Upper lobe of right lung (tissue), 1 donor: Measurements from ENCODE around the gene TBC1D22B. TPM values are rescaled to one million over a fixed set of nuclear protein-coding genes. Genes with fewer than 3 reads are reported as not detected.

ENCODE experiments used
- ATAC-seq: fragments of 200-7000 bp; cut with Tn5 transposase; one replicate; pipeline ENCODE4 v1.9.1; 2020; ENCODE audit warnings: mild to moderate bottlenecking, moderate library complexity
- DNase-seq: peaks from one replicate; pipeline ENCODE4 v3.0.0-alpha.2; 2020
- H3K27ac ChIP-seq: fragments of 200-600 bp; one replicate; pipeline ENCODE4 v1.8.0; 2022
- H3K27me3 ChIP-seq: fragments of 200-600 bp; one replicate; pipeline ENCODE4 v1.8.0; 2022; ENCODE audit warnings: mild to moderate bottlenecking
- H3K36me3 ChIP-seq: fragments of 200-600 bp; one replicate; pipeline ENCODE4 v1.8.0; 2022
- H3K4me1 ChIP-seq: fragments of 200-600 bp; one replicate; pipeline ENCODE4 v1.8.0; 2022
- H3K4me3 ChIP-seq: fragments of 200-600 bp; one replicate; pipeline ENCODE4 v1.8.0; 2022; ENCODE audit warnings: mild to moderate bottlenecking
- H3K9me3 ChIP-seq: fragments of 200-600 bp; one replicate; pipeline ENCODE4 v1.8.0; 2022
- intact Hi-C: fragments of 100-400 bp; cut with DNase I; formaldehyde crosslinking; loops from one replicate; pipeline ENCODE4 v1.11.0; 2022
- total RNA-seq: library from RNA; stranded (reverse); fragmentation: NEBNext Ultra II Directional; extraction: Animal tissue kit (Norgen Biotek cat#: 25700); gene quantifications from one replicate; pipeline ENCODE4 v1.2.1, GENCODE V29; 2021
- TF ChIP-seq, protein P1 (sequence below): fragments of 200-600 bp; IDR thresholded peaks from one replicate; pipeline ENCODE4 v1.8.0; 2022; ENCODE audit warnings: antibody characterized with exemption
- donor health status: DM: no; HTN: yes; CAD: no; lungs with severe emphysema.

The TBC1D22B gene
- total RNA-seq, 1 donor from 2014 or later = 12.4 TPM

DNA sequence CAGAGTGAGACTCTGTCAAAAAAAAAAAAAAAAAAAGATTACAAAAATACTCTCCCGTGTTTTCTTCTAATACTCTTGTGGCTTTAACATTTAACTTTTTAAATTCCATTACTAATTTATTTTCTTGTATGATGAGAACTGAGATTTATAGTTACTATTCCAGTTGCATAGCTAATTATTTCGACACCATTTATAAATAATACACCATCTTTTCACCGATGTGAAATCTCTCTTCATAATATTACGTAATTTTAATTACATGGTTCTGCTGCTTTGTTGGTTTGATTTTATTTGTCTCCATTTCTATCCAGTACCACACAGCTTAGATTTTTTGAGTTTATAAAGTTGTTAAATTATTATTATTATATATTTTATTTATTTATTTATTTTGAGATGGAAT lies 42.4 kb downstream of the TBC1D22B start:
- ATAC-seq = no peak
- Histone ChIP-seq H3K27ac (no peak overlapping the region), H3K36me3 (peaks cover 68% of the 10 kb centered on the region), H3K4me3 (no peak overlapping the region), H3K9me3 (no peaks in the 10 kb centered on the region), H3K27me3 (no peaks in the 10 kb centered on the region), H3K4me1 (no peaks in the 10 kb centered on the region)
- TF ChIP-seq, protein P1, sequence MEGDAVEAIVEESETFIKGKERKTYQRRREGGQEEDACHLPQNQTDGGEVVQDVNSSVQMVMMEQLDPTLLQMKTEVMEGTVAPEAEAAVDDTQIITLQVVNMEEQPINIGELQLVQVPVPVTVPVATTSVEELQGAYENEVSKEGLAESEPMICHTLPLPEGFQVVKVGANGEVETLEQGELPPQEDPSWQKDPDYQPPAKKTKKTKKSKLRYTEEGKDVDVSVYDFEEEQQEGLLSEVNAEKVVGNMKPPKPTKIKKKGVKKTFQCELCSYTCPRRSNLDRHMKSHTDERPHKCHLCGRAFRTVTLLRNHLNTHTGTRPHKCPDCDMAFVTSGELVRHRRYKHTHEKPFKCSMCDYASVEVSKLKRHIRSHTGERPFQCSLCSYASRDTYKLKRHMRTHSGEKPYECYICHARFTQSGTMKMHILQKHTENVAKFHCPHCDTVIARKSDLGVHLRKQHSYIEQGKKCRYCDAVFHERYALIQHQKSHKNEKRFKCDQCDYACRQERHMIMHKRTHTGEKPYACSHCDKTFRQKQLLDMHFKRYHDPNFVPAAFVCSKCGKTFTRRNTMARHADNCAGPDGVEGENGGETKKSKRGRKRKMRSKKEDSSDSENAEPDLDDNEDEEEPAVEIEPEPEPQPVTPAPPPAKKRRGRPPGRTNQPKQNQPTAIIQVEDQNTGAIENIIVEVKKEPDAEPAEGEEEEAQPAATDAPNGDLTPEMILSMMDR = no peak
- intact Hi-C loops = no loop called here
- DNase-seq = no peak

DNA sequence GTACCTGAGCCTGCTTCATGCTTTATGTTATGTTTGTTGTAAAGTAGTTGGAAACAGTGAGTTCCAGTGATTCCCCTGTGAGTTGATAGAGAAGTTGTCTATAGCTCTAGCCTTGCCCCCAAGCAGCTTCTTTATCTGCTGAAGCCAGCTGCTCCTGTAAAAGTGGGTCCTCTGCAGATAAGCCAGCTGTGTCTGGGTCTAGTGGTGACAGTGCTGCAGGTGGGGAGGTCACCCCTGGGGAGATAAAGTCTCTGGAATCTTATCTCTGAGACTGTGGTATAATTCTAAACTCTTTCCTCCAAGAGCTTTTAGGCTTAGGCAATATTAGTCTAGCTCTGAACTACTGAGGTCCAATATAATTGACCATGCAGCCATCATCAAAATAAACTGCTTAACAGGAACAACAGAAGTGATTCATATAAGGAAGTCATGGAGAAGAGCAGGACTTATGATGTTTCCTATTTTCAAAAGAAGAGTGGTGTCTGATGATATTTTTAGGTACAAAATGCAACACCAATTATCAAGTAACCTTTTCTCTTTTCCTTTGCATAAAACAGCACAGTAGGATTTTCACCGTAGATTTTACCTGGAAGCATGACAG lies 44.6 kb downstream of the TBC1D22B start:
- H3K36me3 ChIP-seq = peaks cover 50% of the 10 kb centered on the region
- no peak overlapping the region for H3K27ac ChIP-seq
- no peaks in the 10 kb centered on the region for H3K4me1 ChIP-seq
- no peaks in the 10 kb centered on the region for H3K27me3 ChIP-seq
- no peak overlapping the region for H3K4me3 ChIP-seq
- ATAC-seq (no peak), DNase-seq (no peak)
- intact Hi-C loops = no loop called here
- no peaks in the 10 kb centered on the region for H3K9me3 ChIP-seq
- TF ChIP-seq, protein P1 = no peak

DNA sequence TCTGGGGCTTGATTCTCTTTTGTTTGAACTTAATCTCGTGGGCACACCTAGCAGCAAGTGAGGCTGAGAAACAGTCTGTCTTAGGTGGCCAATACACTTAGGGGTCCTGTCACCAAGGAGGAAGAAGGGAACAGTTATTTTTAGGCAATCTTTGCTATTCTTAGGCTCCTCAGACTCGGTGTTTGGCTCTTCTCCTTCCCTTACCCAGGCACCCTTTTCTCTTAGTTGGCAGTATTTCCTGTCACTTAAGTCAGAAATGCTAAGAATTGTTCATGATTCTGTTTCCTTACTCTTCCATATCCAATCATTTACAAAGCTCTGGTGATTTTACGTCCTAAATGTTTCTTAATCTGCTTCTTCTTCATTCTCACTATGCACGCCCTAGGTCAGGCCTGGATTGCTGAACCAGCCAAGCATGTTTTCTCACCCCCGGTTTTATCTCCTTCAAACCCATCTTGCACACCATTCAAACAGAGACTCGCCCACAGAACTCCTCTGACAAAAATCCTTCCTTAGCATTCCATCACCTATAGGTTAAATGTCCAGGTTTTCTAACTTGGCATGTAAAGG lies 45.6 kb downstream of the TBC1D22B start:
- Histone ChIP-seq H3K36me3 (peaks cover 46% of the 10 kb centered on the region), H3K27me3 (no peaks in the 10 kb centered on the region), H3K27ac (no peak overlapping the region), H3K9me3 (no peaks in the 10 kb centered on the region), H3K4me3 (no peak overlapping the region), H3K4me1 (no peaks in the 10 kb centered on the region)
- TF ChIP-seq, protein P1 = no peak
- ATAC-seq (no peak), DNase-seq (no peak)
- intact Hi-C loops = no loop called here

DNA sequence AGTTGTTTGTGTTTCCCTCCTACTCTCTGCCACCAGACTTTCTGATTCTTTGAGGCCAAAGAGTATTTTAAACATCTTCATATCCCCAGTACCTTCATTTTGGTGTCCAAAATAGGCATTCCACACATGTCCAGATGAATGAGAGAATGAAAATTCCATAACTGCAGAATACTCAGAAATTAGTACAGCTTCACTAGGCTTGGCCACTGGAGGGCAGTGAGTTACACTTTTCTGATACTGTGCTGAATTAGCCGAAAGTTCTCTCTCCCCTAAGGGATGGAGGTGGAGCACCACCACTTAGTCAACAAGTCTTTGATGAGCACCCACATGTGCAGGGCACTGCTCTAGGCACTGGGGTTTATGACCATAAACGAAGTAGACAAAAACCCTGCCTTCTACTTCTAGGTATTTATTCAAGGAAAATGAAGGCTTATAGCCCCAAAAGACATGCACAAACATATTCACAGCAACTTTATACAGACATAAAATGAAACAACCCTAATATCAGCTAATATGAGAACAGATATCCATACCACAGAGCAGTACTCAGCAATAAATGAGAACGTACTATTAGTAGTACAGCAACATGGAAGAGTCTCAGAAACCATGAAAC lies 46.4 kb downstream of the TBC1D22B start:
- TF ChIP-seq, protein P1 = peak; percentile 43
- Histone ChIP-seq H3K27me3 (no peaks in the 10 kb centered on the region), H3K4me3 (no peak overlapping the region), H3K27ac (no peak overlapping the region), H3K4me1 (peaks cover 5% of the 10 kb centered on the region), H3K36me3 (peaks cover 46% of the 10 kb centered on the region), H3K9me3 (no peaks in the 10 kb centered on the region)
- ATAC-seq (peak; percentile 55), DNase-seq (no peak)
- intact Hi-C loops = no loop called here

DNA sequence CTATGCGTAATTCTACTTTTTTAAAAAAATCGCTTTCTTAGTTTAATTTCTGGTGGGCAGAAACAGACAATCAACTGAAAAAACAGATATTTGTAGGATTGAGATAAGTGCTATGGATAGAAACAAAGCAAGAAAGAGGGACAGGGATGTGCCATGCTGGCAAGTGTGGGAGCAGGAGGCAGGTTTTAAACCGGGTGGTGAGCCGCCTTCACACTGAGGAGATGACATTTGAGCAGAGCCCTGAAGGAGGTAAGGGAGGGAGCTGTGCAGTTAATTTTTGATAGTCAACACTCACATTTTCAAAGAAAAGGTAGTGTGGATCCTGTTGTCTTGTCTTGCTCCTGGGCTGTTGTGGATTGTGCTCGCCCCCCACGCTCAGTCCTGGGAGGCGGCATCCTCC lies 47.2 kb downstream of the TBC1D22B start:
- Histone ChIP-seq H3K36me3 (peaks cover 46% of the 10 kb centered on the region), H3K27ac (no peak overlapping the region), H3K4me3 (no peak overlapping the region), H3K4me1 (peaks cover 7% of the 10 kb centered on the region), H3K9me3 (no peaks in the 10 kb centered on the region), H3K27me3 (no peaks in the 10 kb centered on the region)
- DNase-seq (no peak), ATAC-seq (no peak)
- intact Hi-C loops = no loop called here
- TF ChIP-seq, protein P1 = no peak
